Esophagus muscularis mucosa (tissue), 4 donors: ENCODE data around the gene TMEM255A. TPM values are rescaled to one million over a fixed set of nuclear protein-coding genes. Genes with fewer than 3 reads are reported as not detected.

Source experiments
- DNase-seq: peaks from one replicate; pipeline ENCODE4 v3.0.0-alpha.2; 2017; ENCODE audit errors: extremely low spot score
- H3K27ac ChIP-seq, 4 donors: fragments of 200-600 bp; sonication (generic); replicated peaks in 1 of 4; 1 replicate in 3 of 4; 2 replicates in 1 of 4; pipeline ENCODE4 v1.5.1; 2016 to 2019; ENCODE audit warnings: mild to moderate bottlenecking in 1 of 4
- H3K27me3 ChIP-seq, 4 donors: fragments of 200-600 bp; sonication (generic); one replicate each; pipeline versions ENCODE4 v1.5.1 to v1.6.0; 2016 to 2019
- H3K36me3 ChIP-seq, 4 donors: fragments of 200-600 bp; sonication (generic); one replicate each; pipeline ENCODE4 v1.5.1; 2016 to 2019
- H3K4me1 ChIP-seq, 4 donors: fragments of 200-600 bp; sonication (generic); one replicate each; pipeline ENCODE4 v1.5.1; 2016 to 2019
- H3K4me3 ChIP-seq, 4 donors: fragments of 200-600 bp; sonication (generic); 1 replicate in 2 of 4; 2 replicates in 2 of 4; pipeline ENCODE4 v1.5.1; 2016 to 2019; ENCODE audit warnings: mild to moderate bottlenecking in 4 of 4, moderate library complexity in 1 of 4
- H3K9me3 ChIP-seq, 4 donors: fragments of 200-600 bp; sonication (generic); 1 replicate in 3 of 4; 2 replicates in 1 of 4; pipeline ENCODE4 v1.5.1; 2016 to 2019
- CTCF ChIP-seq, 3 experiments: fragments of 200-600 bp in 2 of 3; fragments of 450-650 bp in 1 of 3; sonication (generic) in 2 of 3; IDR thresholded peaks; one replicate each; pipeline ENCODE4 v1.5.1; 2017 to 2019; ENCODE audit warnings: antibody characterized with exemption in 3 of 3, mild to moderate bottlenecking in 2 of 3, moderate library complexity in 1 of 3
- EP300 ChIP-seq: sonication (generic); formaldehyde crosslinking; IDR thresholded peaks from one replicate; pipeline ENCODE4 v1.6.1; 2017; ENCODE audit warnings: antibody characterized with exemption
- POLR2A ChIP-seq: fragments of 450-650 bp; IDR thresholded peaks from one replicate; pipeline ENCODE4 v1.6.1; 2017; ENCODE audit warnings: antibody characterized with exemption, moderate library complexity, mild to moderate bottlenecking, low read depth
- POLR2AphosphoS5 ChIP-seq, 2 donors: sonication (generic); formaldehyde crosslinking; IDR thresholded peaks; one replicate each; pipeline ENCODE4 v1.6.1; 2017; ENCODE audit warnings: antibody characterized with exemption in 2 of 2
- WGBS: methylation state at CpG from one replicate; pipeline ENCODE4 v1.1.5; 2018; 5-methylcytosine and 5-hydroxymethylcytosine counted together
- intact Hi-C: fragments of 100-400 bp; cut with DNase I; formaldehyde crosslinking; loops from one replicate; pipeline ENCODE4 v1.15.1; 2023
- total RNA-seq, 4 donors: library from RNA; depleted of rRNA; stranded (reverse); fragments of >200 nt; gene quantifications; one replicate each; pipeline versions ENCODE4 v1.1.0 to v1.2.1, GENCODE V29; 2016

TMEM255A gene
- total RNA-seq, 4 donors from 2014 or later, result 1.2 to 4.7 (median 4.2) TPM

- Histone ChIP-seq H3K36me3 (peaks cover 0 to 18% (median 8%) of the 10 kb centered on the region in 4 donors), H3K27me3 (no peaks in the 10 kb centered on the region), H3K4me3 (peak overlapping the region; percentile 66 to 74 (median 73)), H3K4me1 (peaks cover 0 to 16% (median 4%) of the 10 kb centered on the region in 4 donors), H3K27ac (peak overlapping the region; percentile 83 to 92 (median 90)), H3K9me3 (peaks cover 0 to 4% (median 0%) of the 10 kb centered on the region in 4 donors)
- TF ChIP-seq POLR2AphosphoS5 (IDR thresholded peaks at IDR 0.05) (peak in 1 of 2 donors; percentile 23), POLR2A (no peak)
- intact Hi-C loops, result no loop called here
- DNase-seq, result no peak
- 45% methylated on average over 28 of the region's 28 CpGs for WGBS
These were observed 59.7 kb downstream of the TMEM255A start for GRCh38 chrX:120251471-120252011.

GRCh38 chrX:120250522-120251271, 60.6 kb downstream of the TMEM255A start, which contains the start of gene ZBTB33:
ZBTB33 (plus strand) TSS chrX:120250812; CDS start chrX:120253416, 2,604 bp downstream.
- DNase-seq, result peak; percentile 94
- H3K4me1 ChIP-seq, result peaks cover 0 to 16% (median 4%) of the 10 kb centered on the region in 4 donors
- TF ChIP-seq POLR2AphosphoS5 (IDR thresholded peaks at IDR 0.05), result peak; percentile 81 to 87
- TF ChIP-seq CTCF (IDR thresholded peaks at IDR 0.05), result peak; percentile 56 to 72 (median 63)
- TF ChIP-seq POLR2A, result peak; percentile 13
- TF ChIP-seq EP300, result no peak
- H3K27ac ChIP-seq, result peak within 1 kb of the TSS; percentile 83 to 92 (median 90)
- WGBS, result 46% methylated on average over 43 of the region's 75 CpGs
- H3K9me3 ChIP-seq, result peaks cover 0 to 4% (median 0%) of the 10 kb centered on the region in 4 donors
- no peaks in the 10 kb centered on the region for H3K27me3 ChIP-seq
- peak within 1 kb of the TSS; percentile 66 to 74 (median 73) for H3K4me3 ChIP-seq
- H3K36me3 ChIP-seq, result peaks cover 0 to 18% (median 8%) of the 10 kb centered on the region in 4 donors
- intact Hi-C loops, result no loop called here

GRCh38 chrX:120244735-120245498, 66.3 kb downstream of the TMEM255A start:
- TF ChIP-seq POLR2A (no peak), POLR2AphosphoS5 (IDR thresholded peaks at IDR 0.05) (peak; percentile 72 to 74)
- Histone ChIP-seq H3K36me3 (no peaks in the 10 kb centered on the region), H3K9me3 (no peaks in the 10 kb centered on the region), H3K27me3 (no peaks in the 10 kb centered on the region), H3K4me1 (peaks cover 0 to 16% (median 12%) of the 10 kb centered on the region in 4 donors), H3K4me3 (peak overlapping the region; percentile 63 to 70 (median 65)), H3K27ac (peak overlapping the region; percentile 78 to 90 (median 86))
- 47% methylated on average over 33 of the region's 43 CpGs for WGBS
- no peak for DNase-seq
- intact Hi-C loops, result loop anchor here (5.0 to 10.0 kb wide), 2 partner anchors 222 to 300 kb away; partner anchors contain the start of genes LAMP2 and NKAP

GRCh38 chrX:120244395-120244734, 66.9 kb downstream of the TMEM255A start:
- intact Hi-C loops, result loop anchor here (5.0 to 10.0 kb wide), 2 partner anchors 223 to 300 kb away; partner anchors contain the start of genes LAMP2 and NKAP
- no peaks in the 10 kb centered on the region for H3K9me3 ChIP-seq
- WGBS, result 27% methylated on average over 16 of the region's 16 CpGs
- H3K4me1 ChIP-seq, result peaks cover 0 to 14% (median 12%) of the 10 kb centered on the region in 4 donors
- TF ChIP-seq POLR2A, result no peak
- no peak for TF ChIP-seq EP300
- no peak for TF ChIP-seq CTCF (IDR thresholded peaks at IDR 0.05)
- no peak for TF ChIP-seq POLR2AphosphoS5 (IDR thresholded peaks at IDR 0.05)
- no peaks in the 10 kb centered on the region for H3K27me3 ChIP-seq
- no peaks in the 10 kb centered on the region for H3K36me3 ChIP-seq
- peak overlapping the region; percentile 78 to 90 (median 86) for H3K27ac ChIP-seq
- H3K4me3 ChIP-seq, result peak overlapping the region; percentile 63 to 70 (median 65)
- DNase-seq, result no peak

- WGBS, result 75% methylated on average over 4 of the region's 5 CpGs
- no peak overlapping the region for H3K27ac ChIP-seq
- intact Hi-C loops, result loop anchor here (5.0 to 10.0 kb wide), 2 partner anchors 224 to 298 kb away; partner anchors contain the start of genes LAMP2 and NKAP
These were observed 68.4 kb downstream of the TMEM255A start for GRCh38 chrX:120242813-120243212.

More at GRCh38 chrX:120242813-120243212, 68.4 kb downstream of the TMEM255A start:
- no peaks in the 10 kb centered on the region for H3K27me3 ChIP-seq
- peaks cover 0 to 5% (median 0%) of the 10 kb centered on the region in 4 donors for H3K36me3 ChIP-seq
- no peak for TF ChIP-seq CTCF (IDR thresholded peaks at IDR 0.05)
- TF ChIP-seq EP300, result no peak
- TF ChIP-seq POLR2A, result no peak
- no peak for TF ChIP-seq POLR2AphosphoS5 (IDR thresholded peaks at IDR 0.05)
- H3K4me3 ChIP-seq, result no peak overlapping the region
- DNase-seq, result no peak
- H3K4me1 ChIP-seq, result peaks cover 0 to 14% (median 12%) of the 10 kb centered on the region in 4 donors
- no peaks in the 10 kb centered on the region for H3K9me3 ChIP-seq
